DMS153 (cell line): ENCODE measurements around the gene RBM20.
A peak's percentile ranks its signal among the peaks of the same experiment; 100 is the strongest.
"Not testable (repeated sequence)": the region's sequence is repeated elsewhere in the genome, so short reads cannot be mapped to it uniquely, and the experiment has no call there.

Experiments used
- DNase-seq: peaks from one replicate; lab custom pipeline; 2025; lab: John Stamatoyannopoulos, UW

RBM20 gene

DNA sequence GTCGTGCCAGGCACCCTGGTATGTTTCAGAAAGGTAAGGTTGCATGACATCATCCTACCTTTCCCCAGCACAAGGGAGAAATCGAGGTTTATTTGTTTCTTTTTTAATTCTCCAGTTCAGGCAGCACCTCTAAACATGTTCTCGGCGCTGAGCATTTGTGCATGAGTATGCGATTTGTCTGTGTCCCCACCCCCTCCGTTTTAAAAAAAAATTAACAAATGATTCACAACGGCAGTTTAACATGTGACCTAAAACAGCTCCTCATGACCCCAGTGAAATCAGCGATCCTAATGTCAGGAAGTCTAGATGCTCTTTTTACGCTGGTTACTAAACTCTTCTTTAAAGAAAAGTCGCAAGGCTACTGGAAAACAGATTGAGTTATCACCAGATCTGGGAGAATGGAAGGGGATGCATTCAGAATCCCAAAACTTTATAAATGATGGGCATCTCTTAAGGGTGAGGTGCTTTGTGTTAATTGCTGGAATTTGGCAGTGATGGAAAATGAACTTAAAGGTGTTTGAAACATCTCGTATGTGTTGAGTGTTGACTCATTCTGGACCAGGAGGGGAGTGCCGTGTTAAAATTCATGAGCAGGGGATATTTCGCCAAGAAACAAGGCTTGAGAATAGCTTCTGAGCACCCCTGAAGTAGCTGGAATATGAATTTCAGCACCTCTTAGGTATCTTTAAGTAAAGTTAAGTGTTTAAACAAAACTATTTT is 120.8 kb downstream of the RBM20 start:
- DNase-seq = no peak

DNA sequence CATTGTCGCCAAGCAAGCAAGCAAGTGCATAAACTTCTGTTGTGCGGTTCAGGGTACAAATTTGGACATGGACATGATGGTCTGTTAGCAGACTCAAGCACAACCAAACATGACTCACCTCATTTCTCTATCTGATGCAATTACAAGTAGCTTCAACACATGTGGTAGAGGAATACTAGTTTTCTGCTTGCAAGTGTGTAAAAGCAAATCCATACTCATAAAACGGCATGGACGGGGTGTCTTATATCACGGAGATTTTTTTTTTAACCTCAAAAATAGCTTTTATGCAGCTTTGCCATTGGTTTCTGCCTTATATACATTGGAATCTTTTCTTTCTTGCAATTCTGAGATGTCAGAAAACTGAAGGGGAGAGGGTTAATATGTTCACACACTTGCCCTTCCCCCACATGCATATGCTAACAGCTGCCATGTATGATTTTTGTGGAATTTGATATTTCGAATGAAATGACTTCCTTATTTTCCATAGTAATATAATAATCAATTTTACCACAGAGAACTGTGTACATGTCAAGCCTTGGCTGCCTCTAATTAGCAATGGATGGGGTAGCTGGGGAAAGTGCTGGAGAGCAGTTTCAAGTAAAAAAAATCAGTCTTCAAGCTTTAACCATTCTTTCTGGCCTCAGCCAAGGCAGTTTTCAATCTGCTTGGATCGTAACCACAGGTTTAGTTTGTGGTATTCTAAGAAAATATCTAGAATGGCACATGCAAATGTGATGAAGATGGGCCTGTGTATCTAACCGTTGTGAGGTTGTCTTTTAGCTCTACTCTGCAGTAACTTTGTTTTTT is 121.6 kb downstream of the RBM20 start:
- DNase-seq = peak; percentile 17

DNA sequence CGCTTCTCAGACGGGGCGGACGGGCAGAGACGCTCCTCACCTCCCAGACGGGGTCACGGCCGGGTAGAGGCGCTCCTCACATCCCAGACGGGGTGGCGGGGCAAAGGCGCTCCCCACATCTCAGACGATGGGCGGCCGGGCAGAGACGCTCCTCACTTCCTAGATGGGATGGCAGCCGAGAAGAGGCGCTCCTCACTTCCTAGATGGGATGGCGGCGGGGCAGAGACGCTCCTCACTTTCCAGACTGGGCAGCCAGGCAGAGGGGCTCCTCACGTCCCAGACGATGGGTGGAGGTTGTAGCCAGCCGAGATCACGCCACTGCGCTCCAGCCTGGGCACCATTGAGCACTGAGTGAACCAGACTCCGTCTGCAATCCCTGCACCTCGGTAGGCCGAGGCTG is 123.5 kb downstream of the RBM20 start:
- DNase-seq = not testable (repeated sequence)

DNA sequence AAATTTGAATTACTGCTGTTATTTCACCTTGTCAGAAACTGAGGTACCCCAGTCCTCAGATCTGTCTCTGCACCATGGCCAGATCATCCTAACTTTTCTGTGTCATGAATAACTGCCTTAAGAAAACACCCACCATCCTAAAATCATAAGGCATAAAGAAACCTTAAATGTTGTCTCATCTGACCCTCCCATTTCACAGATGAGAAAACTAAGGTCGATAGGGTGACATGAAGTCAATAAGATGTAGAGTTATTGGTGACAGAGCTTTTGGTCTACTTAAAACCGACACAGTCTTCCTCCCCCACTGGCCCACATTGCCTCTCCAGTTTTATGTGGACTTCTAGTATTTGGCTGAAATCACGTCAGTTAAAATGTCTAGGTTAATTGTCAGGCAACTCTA is 126.1 kb downstream of the RBM20 start:
- DNase-seq = no peak

DNA sequence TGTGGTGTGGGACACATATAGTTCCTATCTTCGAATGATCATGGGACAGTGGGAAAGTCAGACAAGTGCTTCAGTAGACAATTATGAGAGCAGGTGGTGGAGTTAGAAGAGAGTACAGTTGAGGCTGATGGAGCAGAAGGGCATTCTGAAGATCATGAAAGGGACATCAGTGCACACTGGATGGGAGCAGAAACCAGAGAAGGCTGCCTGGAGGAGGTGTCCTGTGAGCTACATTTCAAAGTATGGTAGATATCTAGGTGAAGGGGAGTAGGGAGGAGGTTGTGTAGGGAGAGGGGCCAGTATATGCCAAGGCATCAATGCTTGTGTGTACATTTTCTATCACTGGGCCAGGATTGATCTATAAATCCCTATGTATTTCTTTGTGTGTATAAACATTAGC is 127.3 kb downstream of the RBM20 start:
- DNase-seq = no peak

DNA sequence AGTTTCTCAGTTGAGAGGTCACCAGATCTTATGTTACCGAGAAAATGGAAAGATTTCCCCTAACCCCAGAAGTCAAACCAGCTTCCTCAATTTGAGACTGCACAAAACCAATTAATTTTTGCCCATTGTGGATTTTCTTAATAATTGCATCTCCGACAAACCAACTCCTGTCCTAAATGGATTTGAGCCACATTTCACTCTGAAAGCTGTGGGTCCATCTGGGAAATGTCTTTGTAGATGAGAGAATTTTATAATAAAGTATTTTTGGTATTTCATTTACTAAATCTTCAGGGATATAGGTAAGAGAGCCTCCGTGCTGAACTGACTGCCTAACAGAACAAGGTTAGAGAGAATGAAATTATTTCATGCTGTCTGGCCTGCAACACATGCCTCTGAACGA is 127.9 kb downstream of the RBM20 start:
- no peak for DNase-seq

DNA sequence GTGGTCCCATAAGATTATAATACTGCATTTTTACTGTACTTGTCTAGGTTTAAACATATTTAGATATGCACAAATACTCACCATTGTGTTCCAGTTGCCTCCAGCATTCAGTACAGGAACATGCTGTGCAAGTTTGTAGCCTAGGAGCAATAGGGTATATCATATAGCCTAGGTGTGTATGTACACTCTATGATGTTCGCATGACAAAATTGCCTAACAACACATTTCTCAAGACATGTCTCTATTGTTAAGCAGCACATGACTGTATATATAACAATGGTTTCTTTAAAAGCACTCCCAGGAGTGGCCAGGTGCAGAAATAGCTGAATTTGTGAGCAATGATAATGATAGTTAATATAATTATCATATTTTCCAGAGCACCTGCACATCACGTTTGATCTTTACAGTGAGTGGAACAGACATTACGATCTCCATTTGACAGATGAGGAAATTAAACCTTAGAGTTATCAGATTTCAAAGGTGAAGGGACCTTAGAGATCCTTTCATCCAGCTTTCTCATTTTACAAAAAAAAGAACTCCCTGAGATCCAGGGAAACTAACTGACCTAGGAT is 128.4 kb downstream of the RBM20 start:
- DNase-seq = no peak

DNA sequence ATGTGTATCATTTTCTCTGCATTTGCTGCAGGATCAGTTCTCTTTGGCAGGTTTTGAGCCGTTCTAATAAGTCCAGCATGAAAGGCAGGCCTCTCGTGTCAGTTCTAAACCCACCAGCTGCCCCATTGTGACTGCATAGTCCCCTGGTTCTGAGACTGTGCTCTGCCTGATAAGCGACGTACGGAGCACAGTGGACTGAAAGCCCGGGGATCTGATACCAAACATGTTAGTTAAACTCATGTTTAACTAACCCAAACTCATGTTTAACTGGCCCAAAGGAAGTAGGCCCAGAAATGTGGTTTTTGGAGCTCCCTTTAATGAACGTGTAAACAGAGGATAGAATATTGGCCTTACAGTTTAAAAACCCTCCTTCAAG is 129.5 kb downstream of the RBM20 start:
- DNase-seq = no peak

DNA sequence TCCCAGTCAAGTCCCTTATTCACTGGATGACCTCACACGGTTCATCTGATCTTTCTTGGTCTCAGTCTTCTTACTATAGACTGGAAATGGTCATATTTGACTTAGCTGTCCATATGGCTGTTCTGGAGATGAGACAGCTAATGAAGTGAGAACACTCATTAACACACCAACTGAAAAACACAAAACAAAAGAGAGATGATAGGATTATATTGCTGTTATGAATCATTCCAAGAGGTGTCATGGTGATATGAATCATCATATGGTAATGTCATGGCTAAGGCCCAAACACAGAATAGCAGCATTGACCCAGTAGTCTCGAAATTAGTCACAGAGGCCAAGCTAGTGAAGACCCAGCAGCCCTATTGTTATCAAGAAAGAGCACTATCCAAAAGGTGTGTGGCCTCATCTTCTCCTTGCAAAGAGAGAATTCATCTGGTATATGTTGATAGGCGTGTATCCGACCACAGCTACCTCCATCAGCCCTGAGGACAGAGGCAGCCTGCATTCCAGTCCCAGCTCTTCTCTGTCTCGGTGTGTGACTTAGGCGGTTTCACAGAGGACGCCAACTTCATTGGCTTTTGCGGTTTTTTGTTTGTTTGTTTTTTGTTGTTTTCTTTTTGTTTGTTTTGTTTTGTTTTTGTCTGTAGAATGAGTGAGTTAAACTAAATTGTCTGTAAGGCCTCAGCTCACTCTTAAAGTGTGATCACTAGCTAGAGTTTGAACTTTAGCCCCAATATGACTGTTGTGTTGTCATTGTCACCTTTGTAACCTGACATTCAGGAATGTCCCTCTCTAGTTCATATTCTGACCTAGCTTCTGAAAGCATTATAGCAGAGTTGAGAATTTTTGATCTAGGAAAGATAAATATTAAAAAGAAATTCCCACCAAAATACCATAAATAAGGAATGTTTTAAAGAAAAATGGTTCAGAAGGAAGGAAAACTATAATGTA is 130.2 kb downstream of the RBM20 start:
- no peak for DNase-seq

DNA sequence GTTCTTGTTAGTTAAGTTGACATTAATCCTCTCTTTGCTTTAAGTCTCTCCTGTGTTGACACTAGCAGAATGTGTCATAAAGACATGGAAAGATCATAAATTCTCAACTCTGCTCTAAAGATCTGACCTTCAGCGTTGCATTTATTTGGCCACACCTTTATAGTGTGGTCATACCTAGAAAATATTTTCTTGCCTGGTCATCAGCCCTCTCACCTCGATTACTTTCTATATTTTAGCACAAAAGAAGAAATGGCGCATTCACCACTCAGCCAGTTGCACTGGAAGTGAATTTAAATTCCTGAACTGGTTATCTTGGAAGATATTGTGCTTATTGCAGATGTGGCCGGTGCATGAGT is 130.9 kb downstream of the RBM20 start:
- DNase-seq = no peak

DNA sequence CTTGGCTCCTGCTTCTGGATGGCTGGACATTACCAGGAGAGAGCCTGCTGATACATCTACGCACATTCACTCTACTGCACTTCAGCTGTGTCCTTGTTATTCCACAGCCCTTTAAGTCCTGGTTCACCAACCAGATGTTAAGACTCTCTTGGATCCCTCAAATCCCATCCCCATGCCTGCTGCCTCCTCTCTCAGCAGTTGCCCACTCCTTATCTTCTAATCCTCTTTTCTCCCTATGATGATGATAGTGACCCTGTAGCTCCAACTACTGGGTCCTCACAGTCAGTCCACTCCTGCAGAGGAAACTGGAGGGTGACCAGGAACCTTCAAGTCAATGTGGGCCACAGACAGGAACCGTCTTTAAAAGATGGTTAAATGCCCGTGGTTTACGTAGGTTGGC is 131.3 kb downstream of the RBM20 start:
- DNase-seq = no peak

DNA sequence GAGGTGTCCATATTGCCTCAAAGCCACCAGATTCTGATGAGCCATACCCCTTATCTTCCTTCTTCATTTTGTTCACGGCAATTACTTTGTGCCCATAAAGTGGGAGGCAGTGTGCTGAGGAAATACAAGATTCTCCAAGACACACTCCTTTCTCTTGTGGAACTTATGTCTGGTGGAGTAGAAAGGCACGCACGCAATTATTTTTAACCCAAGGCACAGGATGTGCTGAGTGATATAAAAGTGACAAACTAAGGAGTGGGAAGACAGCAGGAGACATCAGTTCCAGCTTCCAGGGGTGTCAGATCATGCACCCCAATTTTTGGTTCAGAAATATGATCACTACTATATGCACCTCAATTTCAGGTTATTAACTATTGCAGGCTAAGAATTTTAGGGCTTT is 132.9 kb downstream of the RBM20 start:
- no peak for DNase-seq

DNA sequence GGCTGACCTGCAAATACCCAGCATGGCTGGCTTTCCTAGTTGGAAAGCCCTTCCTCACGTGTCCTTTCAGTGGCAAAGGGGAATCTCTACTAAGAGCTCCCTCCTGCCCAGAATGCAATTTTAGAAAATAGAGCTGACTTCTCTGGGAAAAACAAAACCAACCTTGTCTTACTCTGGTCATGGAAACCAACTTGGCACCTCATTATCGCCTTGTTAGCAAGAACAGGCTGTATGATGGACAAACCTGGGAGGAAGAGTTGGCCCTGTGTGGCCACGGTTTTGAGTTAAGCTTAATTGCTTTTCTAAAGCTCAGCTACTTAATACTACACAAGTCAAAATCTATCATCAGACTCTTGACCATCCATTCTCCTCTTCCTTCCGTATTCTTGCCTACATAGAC is 133.5 kb downstream of the RBM20 start:
- no peak for DNase-seq

DNA sequence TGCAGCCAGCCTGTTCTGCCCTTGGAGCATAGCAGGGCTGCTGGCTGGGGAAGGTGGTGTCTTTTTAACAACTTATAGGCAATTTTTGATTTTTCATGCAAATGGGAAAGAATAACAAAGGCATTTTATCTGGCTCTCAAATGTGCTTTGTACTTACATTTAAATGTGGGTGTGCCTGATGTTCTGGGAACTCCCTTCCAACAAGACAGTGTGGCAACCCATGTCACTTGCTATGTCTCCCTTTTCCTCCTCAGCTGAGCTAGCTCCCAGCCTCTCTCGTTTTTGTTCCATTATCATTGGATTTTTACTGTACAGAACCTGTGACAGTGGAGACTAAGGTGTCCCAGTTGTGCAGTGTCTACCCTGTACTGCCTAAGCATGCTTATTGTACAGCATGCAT is 134.1 kb downstream of the RBM20 start:
- DNase-seq = no peak

DNA sequence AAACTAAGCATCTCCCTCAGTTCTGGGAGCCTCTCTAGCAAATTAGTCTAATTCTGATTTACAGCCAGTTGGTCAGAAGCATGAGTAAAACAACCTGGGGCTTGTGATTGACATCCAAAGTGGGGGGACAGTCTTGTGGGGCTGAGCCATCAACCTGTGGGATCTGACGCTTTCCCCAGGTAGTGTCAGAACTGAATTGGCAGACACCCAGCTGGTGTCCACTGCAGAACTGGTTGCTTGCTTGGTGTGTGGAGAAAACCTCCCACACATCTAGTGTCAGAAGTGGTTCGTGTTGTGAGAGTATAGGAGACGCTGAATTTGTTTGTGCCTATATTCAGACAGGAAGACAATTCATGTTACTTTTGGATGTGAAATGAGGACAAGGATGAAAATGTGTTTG is 135.4 kb downstream of the RBM20 start:
- DNase-seq = no peak

DNA sequence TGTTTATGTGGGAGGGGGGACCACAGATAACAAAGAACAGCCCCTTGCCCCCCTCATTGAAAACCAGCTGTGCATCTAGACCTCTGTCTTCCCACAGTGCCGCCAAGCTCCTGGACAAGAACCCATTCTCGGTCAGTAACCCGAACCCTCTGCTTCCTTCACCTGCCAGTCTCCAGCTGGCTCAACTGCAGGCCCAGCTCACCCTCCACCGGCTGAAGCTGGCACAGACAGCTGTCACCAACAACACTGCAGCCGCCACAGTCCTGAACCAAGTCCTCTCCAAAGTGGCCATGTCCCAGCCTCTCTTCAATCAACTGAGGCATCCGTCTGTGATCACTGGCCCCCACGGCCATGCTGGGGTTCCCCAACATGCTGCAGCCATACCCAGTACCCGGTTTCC is 136.6 kb downstream of the RBM20 start:
- peak; percentile 51 for DNase-seq

DNA sequence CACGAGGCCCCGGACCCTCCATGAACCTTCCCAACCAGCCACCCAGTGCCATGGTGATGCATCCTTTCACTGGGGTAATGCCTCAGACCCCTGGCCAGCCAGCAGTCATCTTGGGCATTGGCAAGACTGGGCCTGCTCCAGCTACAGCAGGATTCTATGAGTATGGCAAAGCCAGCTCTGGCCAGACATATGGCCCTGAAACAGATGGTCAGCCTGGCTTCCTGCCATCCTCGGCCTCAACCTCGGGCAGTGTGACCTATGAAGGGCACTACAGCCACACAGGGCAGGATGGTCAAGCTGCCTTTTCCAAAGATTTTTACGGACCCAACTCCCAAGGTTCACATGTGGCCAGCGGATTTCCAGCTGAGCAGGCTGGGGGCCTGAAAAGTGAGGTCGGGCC is 137.0 kb downstream of the RBM20 start:
- DNase-seq = no peak

DNA sequence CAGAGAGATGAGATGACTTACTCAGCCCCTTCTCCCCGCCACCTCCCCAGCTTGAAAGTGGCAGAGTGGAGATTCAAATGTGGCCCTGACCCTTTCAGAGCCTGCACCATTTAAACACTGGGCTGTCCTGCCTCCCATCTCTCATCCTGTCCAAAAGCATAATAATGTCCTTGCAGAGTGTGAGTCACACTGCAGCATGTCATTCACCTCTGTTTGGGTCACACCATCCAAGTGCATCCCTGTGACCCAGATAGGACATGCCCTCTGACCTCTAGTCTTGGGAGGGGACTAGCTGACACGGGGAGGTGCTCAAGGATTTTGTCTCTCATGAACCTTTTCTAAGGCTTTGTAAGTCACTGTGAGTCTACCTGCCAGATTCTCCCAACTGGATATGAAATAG is 138.5 kb downstream of the RBM20 start:
- no peak for DNase-seq

DNA sequence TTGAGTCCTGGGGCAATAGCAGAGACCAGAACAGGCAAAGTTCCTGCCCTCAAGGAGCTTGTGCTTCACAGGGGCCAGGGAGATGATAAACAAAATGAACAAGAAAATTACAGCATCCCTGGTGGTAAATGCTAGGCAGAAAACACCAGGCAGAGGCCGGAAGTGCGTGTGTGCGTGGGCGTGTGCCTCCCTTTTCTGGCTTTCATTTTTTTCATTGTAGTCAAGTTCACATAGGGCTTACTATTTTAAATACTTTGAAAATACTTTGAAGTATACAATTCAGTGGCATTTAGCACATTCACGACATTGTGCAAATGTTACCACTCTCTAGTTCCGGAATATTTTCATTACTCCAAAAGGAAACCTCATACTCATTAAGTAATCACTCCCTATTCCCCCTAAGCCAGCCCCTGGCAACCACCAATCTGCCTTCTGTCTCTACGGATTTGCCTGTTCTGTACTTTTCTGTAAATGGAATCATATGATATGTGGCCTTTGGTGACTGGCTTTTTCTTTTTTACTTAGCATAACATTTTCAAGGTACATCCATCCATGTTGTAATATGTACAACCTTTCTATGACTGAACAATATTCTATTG is 139.5 kb downstream of the RBM20 start:
- DNase-seq = no peak

DNA sequence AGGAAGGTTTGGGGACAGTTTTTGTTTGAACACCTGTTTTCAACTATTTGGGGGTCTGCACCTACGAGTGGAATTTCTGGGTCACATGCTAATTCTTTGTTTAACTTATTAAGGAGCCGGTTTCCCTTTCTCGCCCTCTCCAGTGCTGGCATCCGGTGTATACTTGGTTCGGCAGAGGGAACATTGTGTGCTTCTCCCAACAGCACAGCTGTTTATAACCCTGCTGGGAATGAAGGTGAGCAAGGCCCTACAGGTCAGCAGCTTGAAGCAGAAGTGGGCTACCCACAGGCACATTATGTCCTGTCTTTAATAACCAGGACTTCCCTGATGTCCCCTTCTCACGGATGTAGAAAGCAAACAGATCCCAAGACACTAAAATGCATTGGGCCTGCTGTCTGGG is 140.1 kb downstream of the RBM20 start:
- DNase-seq = no peak

DNA sequence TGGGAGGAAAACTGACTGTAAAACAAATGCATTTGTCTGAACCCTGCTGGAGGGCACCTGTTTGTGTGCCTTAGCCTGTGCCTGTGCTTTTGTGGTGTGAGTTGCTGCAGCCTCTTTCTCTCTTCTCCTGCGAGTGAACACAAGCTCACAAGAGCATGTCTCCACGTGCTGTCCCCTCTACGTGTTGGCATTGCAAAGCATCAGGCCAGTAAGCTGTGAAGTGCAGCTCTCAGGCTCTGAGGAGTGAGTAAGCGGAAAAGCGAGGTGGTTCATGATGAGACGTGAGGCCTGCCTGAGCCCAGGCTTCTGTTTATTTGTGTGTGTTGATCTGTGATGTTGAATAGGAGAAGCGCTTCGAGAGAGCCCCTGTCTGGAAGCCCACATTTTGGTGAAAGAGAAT is 142.0 kb downstream of the RBM20 start:
- DNase-seq = peak; percentile 53
